ENCODE data around the gene CNTN6. TPM values are rescaled to one million over a fixed set of nuclear protein-coding genes. Genes with fewer than 3 reads are reported as not detected.

Gene CNTN6
- total RNA-seq, 1 donor from 2014 or later, result 0.38 TPM

DNA sequence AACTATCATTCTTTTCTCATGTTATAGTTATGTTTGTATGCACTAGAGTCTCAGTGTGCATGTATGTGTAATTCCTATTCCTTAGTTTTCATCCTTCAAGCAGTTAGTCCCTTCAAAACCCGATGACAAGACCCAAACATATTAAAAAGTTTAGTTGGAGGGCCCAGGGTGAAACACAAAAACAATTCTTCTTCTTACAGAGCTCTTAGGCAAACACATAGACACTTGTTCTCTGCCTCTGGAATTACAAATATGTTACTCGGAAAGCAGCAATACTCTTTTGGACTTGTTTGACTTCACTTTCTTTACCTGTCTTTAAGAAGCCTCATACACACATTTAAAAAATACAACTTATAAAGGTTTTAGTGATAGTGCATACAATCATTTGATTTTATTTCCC, 763 bp upstream of the CNTN6 start:
- no peak for DNase-seq (ENCODE audit: low read depth)
- Histone ChIP-seq H3K36me3 (ENCODE audit: control insufficient read depth, insufficient read depth, low read length) (no peaks in the 10 kb centered on the region), H3K4me3 (ENCODE audit: low read depth, low read length) (no peak overlapping the region), H3K27me3 (ENCODE audit: control insufficient read depth, insufficient read depth, low read length) (no peaks in the 10 kb centered on the region)
- TF ChIP-seq CTCF (IDR thresholded peaks at IDR 0.05; ENCODE audit: insufficient read depth, low read length, poor library complexity, severe bottlenecking), result no peak

DNA sequence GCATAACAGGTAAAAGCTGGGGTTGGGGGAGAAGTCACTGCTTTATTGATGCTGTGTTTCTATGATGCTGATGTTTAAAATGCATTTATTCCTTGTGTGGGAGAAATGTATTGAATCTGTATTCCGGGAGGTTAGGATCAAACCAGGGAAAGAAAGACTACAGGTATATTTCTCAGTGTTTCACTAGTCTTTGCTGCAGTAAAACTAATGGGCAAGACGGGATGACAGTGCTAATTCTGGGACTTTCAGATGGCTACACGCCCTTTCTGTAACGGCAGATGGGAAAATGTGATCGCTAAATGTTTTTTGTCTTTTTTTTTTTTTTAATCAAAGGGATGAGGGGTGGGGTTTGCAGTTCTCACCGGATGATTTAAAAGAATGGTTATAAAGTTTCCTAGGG, 393 bp downstream of the CNTN6 start:
- no peak for TF ChIP-seq CTCF (IDR thresholded peaks at IDR 0.05; ENCODE audit: insufficient read depth, low read length, poor library complexity, severe bottlenecking)
- Histone ChIP-seq H3K27me3 (ENCODE audit: control insufficient read depth, insufficient read depth, low read length) (no peaks in the 10 kb centered on the region), H3K4me3 (ENCODE audit: low read depth, low read length) (peak overlapping the region; percentile 21), H3K36me3 (ENCODE audit: control insufficient read depth, insufficient read depth, low read length) (no peaks in the 10 kb centered on the region)
- DNase-seq (ENCODE audit: low read depth), result no peak

- DNase-seq (ENCODE audit: low read depth), result no peak
- TF ChIP-seq CTCF (IDR thresholded peaks at IDR 0.05; ENCODE audit: insufficient read depth, low read length, poor library complexity, severe bottlenecking), result peak; percentile 19
- Histone ChIP-seq H3K27me3 (ENCODE audit: control insufficient read depth, insufficient read depth, low read length) (no peaks in the 10 kb centered on the region), H3K36me3 (ENCODE audit: control insufficient read depth, insufficient read depth, low read length) (no peaks in the 10 kb centered on the region), H3K4me3 (ENCODE audit: low read depth, low read length) (no peak overlapping the region)
Observed at GRCh38 chr3:1103525-1103924, 10.7 kb downstream of the CNTN6 start.

DNA sequence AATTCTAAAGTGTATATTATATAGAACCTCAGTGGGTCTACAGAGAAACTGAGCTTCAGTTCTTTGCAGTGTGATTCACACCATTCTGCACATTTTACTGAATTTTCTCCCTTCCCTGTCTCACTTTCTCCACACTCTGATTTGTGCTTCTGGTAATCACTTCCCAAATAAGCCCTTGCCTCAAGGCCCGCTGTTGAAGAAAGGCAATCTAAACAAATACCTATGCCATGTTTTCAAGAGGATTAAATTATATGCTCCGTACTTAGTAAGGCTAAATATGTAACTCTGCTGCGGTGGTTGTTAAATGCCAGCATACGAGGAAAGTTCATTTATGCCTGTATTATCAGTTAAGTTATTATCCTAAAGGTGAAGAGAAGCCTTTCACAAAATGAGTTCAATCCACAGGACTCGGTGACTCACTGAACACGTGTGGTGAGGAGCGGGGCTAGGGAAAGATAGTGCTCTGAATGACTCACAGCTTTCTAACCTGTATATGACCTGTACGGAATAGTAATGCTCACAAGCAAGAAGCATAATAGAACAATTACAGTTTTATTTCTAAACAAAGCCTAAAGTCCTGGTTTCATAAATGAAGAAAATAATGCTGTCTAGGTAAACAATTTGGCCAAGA, 25.1 kb downstream of the CNTN6 start:
- no peak for TF ChIP-seq CTCF (IDR thresholded peaks at IDR 0.05; ENCODE audit: insufficient read depth, low read length, poor library complexity, severe bottlenecking)
- DNase-seq (ENCODE audit: low read depth), result peak; percentile 74
- Histone ChIP-seq H3K4me3 (ENCODE audit: low read depth, low read length) (no peak overlapping the region), H3K27me3 (ENCODE audit: control insufficient read depth, insufficient read depth, low read length) (no peaks in the 10 kb centered on the region), H3K36me3 (ENCODE audit: control insufficient read depth, insufficient read depth, low read length) (no peaks in the 10 kb centered on the region)

DNA sequence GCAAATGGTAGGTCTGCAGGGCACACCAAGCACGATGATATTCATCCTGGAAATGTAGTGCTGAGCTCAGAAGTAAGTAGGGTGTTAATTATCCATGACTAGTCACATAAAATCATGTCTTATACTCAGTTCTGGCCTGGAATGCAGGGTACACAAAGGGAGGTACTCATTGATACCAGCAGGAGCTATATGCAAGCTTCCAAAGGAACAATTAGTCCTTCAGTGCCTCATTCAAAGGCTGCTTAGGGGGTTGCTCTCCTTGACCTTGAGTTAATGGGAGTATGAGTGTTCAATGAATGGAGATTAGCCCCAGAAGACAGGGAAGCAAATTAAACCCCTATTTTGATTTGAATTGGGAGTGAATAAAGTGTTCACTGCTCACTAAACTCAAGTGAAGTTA, 38.3 kb downstream of the CNTN6 start:
- H3K36me3 ChIP-seq (ENCODE audit: control insufficient read depth, insufficient read depth, low read length), result no peaks in the 10 kb centered on the region
- DNase-seq (ENCODE audit: low read depth), result no peak
- TF ChIP-seq CTCF (IDR thresholded peaks at IDR 0.05; ENCODE audit: insufficient read depth, low read length, poor library complexity, severe bottlenecking), result no peak

DNA sequence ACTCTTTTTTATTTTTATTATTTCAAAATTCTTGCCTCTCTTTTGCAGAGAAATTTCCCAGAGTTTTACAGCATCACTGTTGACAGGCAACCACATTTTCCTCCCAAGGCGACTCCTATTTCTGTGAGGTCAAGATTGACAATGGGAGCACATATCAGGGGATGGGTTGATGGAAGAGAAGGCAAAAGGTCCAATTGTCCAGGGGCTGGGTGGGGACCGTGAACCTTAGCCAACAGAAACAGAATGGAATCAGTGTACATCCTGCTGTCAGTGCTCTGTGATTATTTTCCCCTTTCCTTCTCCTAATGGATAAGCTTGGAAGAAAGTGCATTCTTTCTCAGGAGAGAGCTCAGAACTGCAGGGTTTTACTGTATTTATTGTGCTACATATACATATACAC, 42.4 kb downstream of the CNTN6 start:
- Histone ChIP-seq H3K36me3 (ENCODE audit: control insufficient read depth, insufficient read depth, low read length) (no peaks in the 10 kb centered on the region), H3K27me3 (ENCODE audit: control insufficient read depth, insufficient read depth, low read length) (no peaks in the 10 kb centered on the region), H3K4me3 (ENCODE audit: low read depth, low read length) (no peak overlapping the region)
- DNase-seq (ENCODE audit: low read depth), result no peak
- TF ChIP-seq CTCF (IDR thresholded peaks at IDR 0.05; ENCODE audit: insufficient read depth, low read length, poor library complexity, severe bottlenecking), result no peak

More for the DNA sequence above, 38.3 kb downstream of the CNTN6 start:
- H3K27me3 ChIP-seq (ENCODE audit: control insufficient read depth, insufficient read depth, low read length), result no peaks in the 10 kb centered on the region
- H3K4me3 ChIP-seq (ENCODE audit: low read depth, low read length), result no peak overlapping the region
